Neutrophil (primary cell): ENCODE data around the gene ANKS1B.

Experiments used
- H3K27ac ChIP-seq: fragments of 200-600 bp; sonication (generic); 2 replicates; pipeline ENCODE4 v1.5.1; 2016; ENCODE audit warnings: mild to moderate bottlenecking, moderate library complexity
- H3K27me3 ChIP-seq: fragments of 200-600 bp; sonication (generic); 2 replicates; pipeline ENCODE4 v1.6.0; 2016; ENCODE audit warnings: mild to moderate bottlenecking
- H3K36me3 ChIP-seq: fragments of 200-600 bp; sonication (generic); 2 replicates; pipeline ENCODE4 v1.5.1; 2017
- H3K4me1 ChIP-seq, 2 experiments: fragments of 200-600 bp in 1 of 2; sonication (generic) in 1 of 2; 1 replicate in 1 of 2; 2 replicates in 1 of 2; pipeline versions ENCODE4 v1.5.1 to v1.6.1; 2013 to 2016; ENCODE audit warnings: low read depth in 1 of 2, low read length in 1 of 2, mild to moderate bottlenecking in 1 of 2, moderate library complexity in 1 of 2; ENCODE audit not compliant: control insufficient read depth in 1 of 2, insufficient read depth in 1 of 2
- H3K4me3 ChIP-seq, 2 experiments: fragments of 200-600 bp in 1 of 2; sonication (generic) in 1 of 2; 1 replicate in 1 of 2; 2 replicates in 1 of 2; pipeline ENCODE4 v1.5.1; 2013 to 2016; ENCODE audit warnings: low read depth in 1 of 2, low read length in 1 of 2, mild to moderate bottlenecking in 1 of 2, moderate library complexity in 1 of 2
- H3K9me3 ChIP-seq: fragments of 200-600 bp; sonication (generic); 2 replicates; pipeline ENCODE4 v1.5.1; 2016
- TF ChIP-seq, protein P1 (sequence below): fragments of 200-600 bp; sonication (generic); IDR thresholded peaks from 2 replicates; pipeline ENCODE4 v1.5.1; 2016; ENCODE audit warnings: antibody characterized with exemption

Gene ANKS1B

DNA sequence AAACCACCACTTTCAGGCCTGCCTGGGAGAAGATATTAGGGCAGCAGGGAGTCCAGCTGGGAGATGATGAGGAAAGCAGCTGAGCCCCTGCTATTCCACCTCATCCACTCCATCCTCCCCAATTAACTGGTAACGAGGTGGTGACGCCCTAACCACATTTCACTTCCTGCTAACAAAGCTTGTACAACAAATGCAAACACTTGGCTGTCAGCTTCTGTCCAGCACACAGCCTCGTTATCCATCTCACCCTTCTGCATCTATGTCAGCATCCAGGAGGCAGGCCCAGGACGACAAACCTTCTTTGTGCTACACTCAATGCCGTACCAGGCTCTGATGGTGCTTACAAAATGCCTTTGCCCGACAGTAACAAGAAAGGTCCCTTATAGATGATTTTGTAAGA, 1114.2 kb downstream of the ANKS1B start:
- H3K4me3 ChIP-seq: no peak overlapping the region
- no peaks in the 10 kb centered on the region for H3K4me1 ChIP-seq
- H3K9me3 ChIP-seq: no peaks in the 10 kb centered on the region
- no peak overlapping the region for H3K27ac ChIP-seq
- no peaks in the 10 kb centered on the region for H3K36me3 ChIP-seq
- peaks cover 11% of the 10 kb centered on the region for H3K27me3 ChIP-seq
- TF ChIP-seq, protein P1, sequence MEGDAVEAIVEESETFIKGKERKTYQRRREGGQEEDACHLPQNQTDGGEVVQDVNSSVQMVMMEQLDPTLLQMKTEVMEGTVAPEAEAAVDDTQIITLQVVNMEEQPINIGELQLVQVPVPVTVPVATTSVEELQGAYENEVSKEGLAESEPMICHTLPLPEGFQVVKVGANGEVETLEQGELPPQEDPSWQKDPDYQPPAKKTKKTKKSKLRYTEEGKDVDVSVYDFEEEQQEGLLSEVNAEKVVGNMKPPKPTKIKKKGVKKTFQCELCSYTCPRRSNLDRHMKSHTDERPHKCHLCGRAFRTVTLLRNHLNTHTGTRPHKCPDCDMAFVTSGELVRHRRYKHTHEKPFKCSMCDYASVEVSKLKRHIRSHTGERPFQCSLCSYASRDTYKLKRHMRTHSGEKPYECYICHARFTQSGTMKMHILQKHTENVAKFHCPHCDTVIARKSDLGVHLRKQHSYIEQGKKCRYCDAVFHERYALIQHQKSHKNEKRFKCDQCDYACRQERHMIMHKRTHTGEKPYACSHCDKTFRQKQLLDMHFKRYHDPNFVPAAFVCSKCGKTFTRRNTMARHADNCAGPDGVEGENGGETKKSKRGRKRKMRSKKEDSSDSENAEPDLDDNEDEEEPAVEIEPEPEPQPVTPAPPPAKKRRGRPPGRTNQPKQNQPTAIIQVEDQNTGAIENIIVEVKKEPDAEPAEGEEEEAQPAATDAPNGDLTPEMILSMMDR: no peak

DNA sequence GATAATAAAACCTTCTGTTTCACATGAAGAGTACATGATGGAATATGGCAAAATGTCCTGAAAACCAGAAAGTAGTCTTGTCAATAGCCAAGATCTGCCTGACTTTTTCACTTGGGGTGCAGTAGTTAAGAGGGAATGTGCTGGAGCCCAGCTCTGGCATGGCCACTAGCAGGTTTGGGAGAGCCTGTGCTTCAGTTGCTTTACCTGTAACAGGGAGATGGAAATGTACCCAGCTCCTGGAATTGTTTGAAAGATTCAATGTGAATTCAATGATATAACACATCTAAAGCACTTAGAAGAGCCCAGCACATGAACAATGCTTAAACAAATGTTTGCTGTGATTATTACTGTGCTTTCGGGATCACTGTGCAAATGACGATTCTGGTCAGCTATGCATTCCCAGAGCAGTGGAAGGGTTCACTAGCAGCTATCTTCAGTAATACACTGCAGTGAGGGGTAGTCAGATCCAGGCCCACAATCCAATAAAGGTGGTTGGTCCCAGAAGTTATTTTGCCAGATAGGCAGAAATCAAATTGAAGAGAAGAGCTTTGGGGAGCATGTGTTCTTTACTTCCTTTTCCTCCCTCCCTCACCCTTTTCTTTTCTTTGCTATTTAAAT, 1114.7 kb downstream of the ANKS1B start:
- Histone ChIP-seq H3K27ac (no peak overlapping the region), H3K4me1 (no peaks in the 10 kb centered on the region), H3K36me3 (no peaks in the 10 kb centered on the region), H3K27me3 (peaks cover 11% of the 10 kb centered on the region), H3K9me3 (no peaks in the 10 kb centered on the region), H3K4me3 (no peak overlapping the region)
- TF ChIP-seq, protein P1: no peak

DNA sequence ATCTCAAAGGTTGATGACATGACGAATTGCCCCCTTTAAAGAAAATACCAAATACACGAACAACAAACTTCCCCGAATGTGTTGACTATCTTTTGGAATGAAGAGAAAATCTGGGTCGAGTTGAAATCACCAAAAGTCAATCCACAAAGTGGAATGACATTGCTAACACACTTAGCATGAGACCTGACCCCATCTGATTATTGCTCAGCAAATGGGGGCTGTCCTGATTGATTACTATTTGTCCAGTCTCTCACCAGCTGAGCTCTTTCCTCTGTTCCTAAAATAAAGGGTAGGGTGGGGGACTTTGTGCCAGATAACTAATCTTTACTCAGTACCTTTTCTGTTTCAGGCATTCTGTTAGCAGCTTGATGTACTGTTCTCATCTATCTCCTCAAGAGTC, 1116.2 kb downstream of the ANKS1B start:
- Histone ChIP-seq H3K36me3 (no peaks in the 10 kb centered on the region), H3K27me3 (peaks cover 11% of the 10 kb centered on the region), H3K9me3 (no peaks in the 10 kb centered on the region), H3K4me3 (no peak overlapping the region), H3K4me1 (no peaks in the 10 kb centered on the region), H3K27ac (no peak overlapping the region)
- TF ChIP-seq, protein P1: no peak

DNA sequence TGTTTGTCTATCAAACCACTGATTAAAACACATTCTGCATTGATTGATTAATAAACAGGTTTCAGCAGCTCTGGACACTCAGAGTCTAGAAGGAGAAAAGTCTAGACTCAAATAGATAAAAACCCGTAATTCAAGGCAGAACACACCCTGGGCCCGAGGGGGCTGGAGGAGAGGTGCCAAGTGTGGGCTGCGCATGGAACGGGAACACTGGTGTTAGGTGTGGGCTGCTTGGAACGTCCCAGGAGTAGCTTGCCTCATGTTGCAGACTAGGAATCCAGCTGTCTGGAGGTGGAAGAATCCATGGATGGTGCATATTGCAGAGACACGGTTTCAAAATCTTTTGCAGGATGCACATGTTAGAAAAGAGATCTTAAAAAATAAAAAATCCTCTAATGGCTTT, 1116.7 kb downstream of the ANKS1B start:
- Histone ChIP-seq H3K4me1 (no peaks in the 10 kb centered on the region), H3K27me3 (peaks cover 11% of the 10 kb centered on the region), H3K36me3 (no peaks in the 10 kb centered on the region), H3K4me3 (no peak overlapping the region), H3K9me3 (no peaks in the 10 kb centered on the region), H3K27ac (no peak overlapping the region)
- TF ChIP-seq, protein P1: no peak

DNA sequence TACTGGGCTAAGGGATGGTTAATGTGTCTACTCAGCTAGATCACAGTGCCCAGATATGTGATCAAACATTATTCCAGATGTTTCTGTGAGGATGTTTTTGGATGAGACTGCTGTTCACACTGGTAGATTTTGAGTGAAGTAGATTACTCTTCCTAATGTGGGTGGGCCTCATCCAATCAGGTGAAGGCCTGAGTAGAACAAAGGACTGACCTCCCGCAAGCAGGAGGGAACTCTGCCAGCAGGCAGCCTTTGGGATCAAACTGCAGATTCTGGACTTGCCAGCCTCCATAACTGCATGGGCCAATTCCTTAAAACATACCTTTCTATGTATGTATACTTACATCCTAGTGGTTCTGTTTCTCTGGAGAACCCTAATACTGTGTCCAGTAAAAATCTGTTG, 1120.4 kb downstream of the ANKS1B start:
- TF ChIP-seq, protein P1: no peak
- Histone ChIP-seq H3K27me3 (no peaks in the 10 kb centered on the region), H3K36me3 (no peaks in the 10 kb centered on the region), H3K27ac (no peak overlapping the region), H3K9me3 (no peaks in the 10 kb centered on the region), H3K4me1 (no peaks in the 10 kb centered on the region), H3K4me3 (no peak overlapping the region)
